ENCODE data around the gene HLA-C.

DNA sequence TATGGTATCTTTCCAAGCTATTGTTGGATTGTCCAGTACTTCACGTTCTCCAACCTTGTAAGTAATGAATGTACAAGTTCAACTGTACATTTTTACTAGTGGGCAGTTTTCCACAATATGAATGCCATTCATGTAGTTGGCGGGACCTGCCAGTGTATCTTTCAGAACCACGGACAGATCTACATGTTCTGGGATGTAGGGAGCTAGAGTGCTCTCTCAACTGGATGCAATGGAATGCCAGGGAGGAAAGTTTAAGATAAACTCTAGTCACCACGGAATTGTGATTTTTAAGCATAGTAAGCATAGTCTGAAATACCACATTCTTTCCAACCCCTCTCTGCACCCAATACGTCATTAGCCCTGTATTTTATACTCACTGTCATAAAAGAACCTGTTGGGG is 21.5 kb upstream of the HLA-C start:
- TF ChIP-seq, protein P1, sequence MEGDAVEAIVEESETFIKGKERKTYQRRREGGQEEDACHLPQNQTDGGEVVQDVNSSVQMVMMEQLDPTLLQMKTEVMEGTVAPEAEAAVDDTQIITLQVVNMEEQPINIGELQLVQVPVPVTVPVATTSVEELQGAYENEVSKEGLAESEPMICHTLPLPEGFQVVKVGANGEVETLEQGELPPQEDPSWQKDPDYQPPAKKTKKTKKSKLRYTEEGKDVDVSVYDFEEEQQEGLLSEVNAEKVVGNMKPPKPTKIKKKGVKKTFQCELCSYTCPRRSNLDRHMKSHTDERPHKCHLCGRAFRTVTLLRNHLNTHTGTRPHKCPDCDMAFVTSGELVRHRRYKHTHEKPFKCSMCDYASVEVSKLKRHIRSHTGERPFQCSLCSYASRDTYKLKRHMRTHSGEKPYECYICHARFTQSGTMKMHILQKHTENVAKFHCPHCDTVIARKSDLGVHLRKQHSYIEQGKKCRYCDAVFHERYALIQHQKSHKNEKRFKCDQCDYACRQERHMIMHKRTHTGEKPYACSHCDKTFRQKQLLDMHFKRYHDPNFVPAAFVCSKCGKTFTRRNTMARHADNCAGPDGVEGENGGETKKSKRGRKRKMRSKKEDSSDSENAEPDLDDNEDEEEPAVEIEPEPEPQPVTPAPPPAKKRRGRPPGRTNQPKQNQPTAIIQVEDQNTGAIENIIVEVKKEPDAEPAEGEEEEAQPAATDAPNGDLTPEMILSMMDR (conservative IDR thresholded peaks at IDR 0.05; ENCODE audit: low read length), result no peak
- no peak for TF ChIP-seq EZH2phosphoT487 (IDR thresholded peaks at IDR 0.05; ENCODE audit: borderline replicate concordance, low read depth, low read length)

All from OCI-LY7 (cell line).